Upper lobe of left lung (tissue), 4 donors: Measurements from ENCODE around the gene GNAZ.

Experiments
- EP300 ChIP-seq, 4 donors: sonication (generic); formaldehyde crosslinking; IDR thresholded peaks; one replicate each; pipeline ENCODE4 v1.5.1; 2017; ENCODE audit warnings: antibody characterized with exemption in 4 of 4, control low read depth in 2 of 4
- POLR2A ChIP-seq, 4 donors: fragments of 450-650 bp; IDR thresholded peaks; one replicate each; pipeline ENCODE4 v1.5.1; 2016 to 2017; ENCODE audit warnings: antibody characterized with exemption in 4 of 4, mild to moderate bottlenecking in 2 of 4
- POLR2AphosphoS5 ChIP-seq, 2 donors: sonication (generic); formaldehyde crosslinking; IDR thresholded peaks; one replicate each; pipeline ENCODE4 v1.5.1; 2017; ENCODE audit warnings: antibody characterized with exemption in 2 of 2
- TF ChIP-seq, protein P1 (sequence below), 6 experiments: fragments of 450-650 bp in 4 of 6; fragments of 200-600 bp in 2 of 6; sonication (generic) in 2 of 6; IDR thresholded peaks; one replicate each; pipeline ENCODE4 v1.5.1; 2016 to 2019; ENCODE audit warnings: antibody characterized with exemption in 6 of 6

- TF ChIP-seq POLR2AphosphoS5 (IDR thresholded peaks at IDR 0.05) = no peak
- TF ChIP-seq, protein P1, sequence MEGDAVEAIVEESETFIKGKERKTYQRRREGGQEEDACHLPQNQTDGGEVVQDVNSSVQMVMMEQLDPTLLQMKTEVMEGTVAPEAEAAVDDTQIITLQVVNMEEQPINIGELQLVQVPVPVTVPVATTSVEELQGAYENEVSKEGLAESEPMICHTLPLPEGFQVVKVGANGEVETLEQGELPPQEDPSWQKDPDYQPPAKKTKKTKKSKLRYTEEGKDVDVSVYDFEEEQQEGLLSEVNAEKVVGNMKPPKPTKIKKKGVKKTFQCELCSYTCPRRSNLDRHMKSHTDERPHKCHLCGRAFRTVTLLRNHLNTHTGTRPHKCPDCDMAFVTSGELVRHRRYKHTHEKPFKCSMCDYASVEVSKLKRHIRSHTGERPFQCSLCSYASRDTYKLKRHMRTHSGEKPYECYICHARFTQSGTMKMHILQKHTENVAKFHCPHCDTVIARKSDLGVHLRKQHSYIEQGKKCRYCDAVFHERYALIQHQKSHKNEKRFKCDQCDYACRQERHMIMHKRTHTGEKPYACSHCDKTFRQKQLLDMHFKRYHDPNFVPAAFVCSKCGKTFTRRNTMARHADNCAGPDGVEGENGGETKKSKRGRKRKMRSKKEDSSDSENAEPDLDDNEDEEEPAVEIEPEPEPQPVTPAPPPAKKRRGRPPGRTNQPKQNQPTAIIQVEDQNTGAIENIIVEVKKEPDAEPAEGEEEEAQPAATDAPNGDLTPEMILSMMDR (IDR thresholded peaks at IDR 0.05) = no peak
- no peak for TF ChIP-seq POLR2A (IDR thresholded peaks at IDR 0.05)
- TF ChIP-seq EP300 (IDR thresholded peaks at IDR 0.05) = no peak
Measured at GRCh38 chr22:23062616-23063538, 7.4 kb upstream of the GNAZ start.
